Stimulated activated CD4-positive, alpha-beta T cell treated with anti-CD3 and anti-CD28 coated beads, Interleukin-15, amount 100 ng/mL, for 24 hours (primary cell): ENCODE measurements around the gene GNB5.
"Not testable (repeated sequence)": the region's sequence is repeated elsewhere in the genome, so short reads cannot be mapped to it uniquely, and the experiment has no call there.

Source experiments
- DNase-seq: peaks from one replicate; pipeline ENCODE4 v3.0.0-alpha.2; 2020

The GNB5 gene

GRCh38 chr15:52204657-52205056, 13.5 kb upstream of the GNB5 start:
- no peak for DNase-seq

GRCh38 chr15:52200831-52201365, 9.7 kb upstream of the GNB5 start:
- DNase-seq: no peak

- no peak for DNase-seq
Measured at GRCh38 chr15:52199271-52199670, 8.1 kb upstream of the GNB5 start.

- DNase-seq: no peak
Measured at GRCh38 chr15:52196891-52197290, 5.7 kb upstream of the GNB5 start.

GRCh38 chr15:52193791-52194190, 2.6 kb upstream of the GNB5 start:
- no peak for DNase-seq

GRCh38 chr15:52193321-52193720, 2.1 kb upstream of the GNB5 start:
- no peak for DNase-seq

GRCh38 chr15:52186651-52187486, 4.3 kb downstream of the GNB5 start:
- DNase-seq: no peak

- DNase-seq: no peak
Measured at GRCh38 chr15:52185151-52185561, 6.0 kb downstream of the GNB5 start.

- DNase-seq: no peak
Measured at GRCh38 chr15:52184721-52185120, 6.5 kb downstream of the GNB5 start.

- DNase-seq: peak; percentile 39
Measured at GRCh38 chr15:52183562-52184173, 7.5 kb downstream of the GNB5 start.

GRCh38 chr15:52181938-52182780, 9.0 kb downstream of the GNB5 start:
- no peak for DNase-seq

- DNase-seq: no peak
Measured at GRCh38 chr15:52180851-52181450, 10.2 kb downstream of the GNB5 start.

GRCh38 chr15:52180196-52180835, 10.9 kb downstream of the GNB5 start:
- DNase-seq: peak; percentile 46

GRCh38 chr15:52179278-52180195, 11.7 kb downstream of the GNB5 start:
- peak; percentile 92 for DNase-seq

GRCh38 chr15:52178765-52179164, 12.4 kb downstream of the GNB5 start:
- no peak for DNase-seq

GRCh38 chr15:52172869-52173268, 18.3 kb downstream of the GNB5 start:
- DNase-seq: no peak

- DNase-seq: no peak
Measured at GRCh38 chr15:52171807-52172206, 19.4 kb downstream of the GNB5 start.

- peak; percentile 11 for DNase-seq
Measured at GRCh38 chr15:52171386-52171785, 19.8 kb downstream of the GNB5 start.

- not testable (repeated sequence) for DNase-seq
Measured at GRCh38 chr15:52170199-52170598, 21.0 kb downstream of the GNB5 start.

GRCh38 chr15:52165494-52166131, 25.6 kb downstream of the GNB5 start:
- not testable (repeated sequence) for DNase-seq
